PC-3 (cell line): Measurements from ENCODE around the gene FBN2.

ENCODE experiments used
- CTCF ChIP-seq: fragments of 300-600 bp; sonication (generic); conservative IDR thresholded peaks from 2 replicates; pipeline ENCODE4 v1.5.1; 2017; ENCODE audit warnings: antibody characterized with exemption, low read depth, mild to moderate bottlenecking, low read length
- EZH2 ChIP-seq: fragments of 300-600 bp; sonication (generic); IDR thresholded peaks from one replicate; pipeline ENCODE4 v1.6.1; 2017; ENCODE audit warnings: antibody characterized with exemption, mild to moderate bottlenecking, low read length; ENCODE audit not compliant: unreplicated experiment

DNA sequence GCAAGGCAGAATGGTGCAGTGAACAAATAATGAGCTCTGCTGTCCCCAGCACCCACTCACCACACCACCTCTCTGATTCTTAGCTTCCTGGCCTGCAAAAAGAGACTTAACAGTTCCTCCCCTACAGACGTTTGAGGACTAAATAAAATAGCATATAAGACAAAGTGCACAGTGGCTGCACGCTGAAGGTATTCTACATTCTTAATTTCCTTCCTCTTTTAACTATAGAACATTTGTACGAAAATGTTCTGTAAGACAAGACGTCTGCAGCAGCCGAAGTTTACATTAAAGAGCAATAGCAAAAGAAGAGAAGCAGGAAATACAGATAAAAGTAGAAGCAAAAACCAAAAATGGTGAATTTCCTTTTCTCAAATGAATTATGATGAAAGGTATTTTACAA is 15.7 kb downstream of the FBN2 start:
- TF ChIP-seq CTCF: no peak
- no peak for TF ChIP-seq EZH2
